Ectodermal cell (in vitro differentiated cells): ENCODE data around the gene LYRM4.

Source experiments
- H3K27ac ChIP-seq: 2 replicates; pipeline ENCODE4 v1.7.0; 2013; ENCODE audit warnings: mild to moderate bottlenecking, low read depth, low read length; ENCODE audit not compliant: insufficient read depth, poor library complexity, severe bottlenecking
- H3K27me3 ChIP-seq: 2 replicates; pipeline ENCODE4 v1.7.0; 2013; ENCODE audit warnings: mild to moderate bottlenecking, low read length; ENCODE audit not compliant: insufficient read depth, control insufficient read depth, poor library complexity, severe bottlenecking
- H3K36me3 ChIP-seq: one replicate; pipeline ENCODE4 v1.7.0; 2013; ENCODE audit warnings: low read length; ENCODE audit not compliant: control insufficient read depth, insufficient read depth
- H3K4me1 ChIP-seq: one replicate; pipeline ENCODE4 v1.7.0; 2013; ENCODE audit warnings: low read length; ENCODE audit not compliant: control insufficient read depth, insufficient read depth
- H3K4me3 ChIP-seq: 2 replicates; pipeline ENCODE4 v1.7.0; 2013; ENCODE audit warnings: low read depth, low read length, control low read depth; ENCODE audit not compliant: insufficient read depth
- H3K9me3 ChIP-seq: 2 replicates; pipeline ENCODE4 v1.7.0; 2013; ENCODE audit warnings: mild to moderate bottlenecking, low read length, moderate library complexity; ENCODE audit not compliant: control insufficient read depth
- WGBS, 2 experiments: methylation state at CpG; one replicate each; pipeline ENCODE4 v1.1.7; 2013; ENCODE audit warnings: missing lambda C conversion rate in 2 of 2; 5-methylcytosine and 5-hydroxymethylcytosine counted together

The LYRM4 gene

DNA sequence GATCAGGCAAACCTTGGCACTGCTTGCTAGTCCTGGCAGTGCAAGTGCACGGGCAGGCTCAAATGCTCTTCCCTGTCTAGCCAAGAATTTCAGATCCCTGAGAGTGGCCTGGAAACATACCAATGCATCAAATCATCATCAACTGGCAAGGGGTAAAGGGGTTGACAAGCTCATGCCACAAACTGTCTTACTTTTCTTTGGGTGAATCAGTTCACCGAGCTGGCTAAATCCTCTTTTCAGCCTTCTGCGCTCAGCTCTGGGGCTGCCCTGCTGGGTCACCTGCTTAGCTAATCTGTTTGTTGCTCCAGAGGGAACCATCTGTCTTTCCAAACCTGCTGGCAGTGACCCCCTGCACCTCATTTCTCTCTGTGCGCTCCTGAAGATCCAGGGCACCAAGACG, 59.5 kb downstream of the LYRM4 start:
- 73 to 77% methylated on average over 5 of the region's 5 CpGs for WGBS, 2 experiments
- no peaks in the 10 kb centered on the region for H3K27me3 ChIP-seq
- H3K36me3 ChIP-seq = no peaks in the 10 kb centered on the region
- H3K4me3 ChIP-seq = no peak overlapping the region
- H3K9me3 ChIP-seq = no peaks in the 10 kb centered on the region
- peaks cover 19% of the 10 kb centered on the region for H3K4me1 ChIP-seq
- no peak overlapping the region for H3K27ac ChIP-seq

- no peaks in the 10 kb centered on the region for H3K27me3 ChIP-seq
- no peak overlapping the region for H3K4me3 ChIP-seq
- no peak overlapping the region for H3K27ac ChIP-seq
- peaks cover 6% of the 10 kb centered on the region for H3K4me1 ChIP-seq
- no peaks in the 10 kb centered on the region for H3K36me3 ChIP-seq
- H3K9me3 ChIP-seq = no peaks in the 10 kb centered on the region
These were observed 61.0 kb downstream of the LYRM4 start for GRCh38 chr6:5199702-5200101.

DNA sequence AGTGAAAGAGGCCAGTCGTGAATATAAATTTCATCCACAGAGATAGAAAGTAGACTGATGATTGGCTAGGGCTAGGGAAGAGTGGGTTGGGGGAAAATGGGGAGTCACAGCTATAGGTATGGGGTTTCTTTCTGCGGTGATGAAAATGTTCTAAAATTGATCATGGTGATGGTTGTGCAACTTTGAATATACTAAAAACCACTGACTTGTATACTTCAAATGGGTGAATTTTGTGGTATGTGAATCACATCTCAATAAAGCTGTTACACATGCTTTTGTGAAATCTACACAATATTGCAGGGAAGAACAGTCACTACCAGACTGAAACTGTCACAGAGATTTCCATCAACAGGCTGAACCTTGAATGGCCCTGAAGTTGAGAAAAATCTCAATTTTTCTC, 61.5 kb downstream of the LYRM4 start:
- Histone ChIP-seq H3K36me3 (no peaks in the 10 kb centered on the region), H3K9me3 (no peaks in the 10 kb centered on the region), H3K27me3 (no peaks in the 10 kb centered on the region), H3K4me3 (no peak overlapping the region), H3K27ac (no peak overlapping the region), H3K4me1 (peaks cover 2% of the 10 kb centered on the region)
- 92 to 95% methylated on average over 2 of the region's 2 CpGs for WGBS, 2 experiments

DNA sequence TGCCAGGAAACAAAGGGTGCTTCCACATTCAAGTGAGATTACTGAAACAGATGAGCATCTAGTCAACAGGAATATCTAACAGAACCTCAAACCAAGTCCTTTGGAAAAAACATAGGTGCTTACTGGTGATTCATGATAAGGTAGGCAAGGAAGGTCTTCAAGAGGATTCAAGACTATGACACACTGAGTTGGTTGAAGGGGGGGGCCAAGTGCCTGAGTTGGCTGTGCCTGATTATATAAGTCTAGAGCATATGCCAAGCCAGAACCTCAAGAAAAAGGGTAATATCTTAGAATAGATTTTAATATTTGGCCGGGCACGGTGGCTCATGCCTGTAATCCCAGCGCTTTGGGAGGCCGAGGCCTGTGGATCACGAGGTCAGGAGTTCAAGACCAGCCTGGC, 63.7 kb downstream of the LYRM4 start:
- Histone ChIP-seq H3K27me3 (no peaks in the 10 kb centered on the region), H3K4me1 (peaks cover 4% of the 10 kb centered on the region), H3K36me3 (no peaks in the 10 kb centered on the region), H3K27ac (no peak overlapping the region), H3K9me3 (no peaks in the 10 kb centered on the region), H3K4me3 (no peak overlapping the region)
- 94 to 97% methylated on average over 5 of the region's 5 CpGs for WGBS, 2 experiments

GRCh38 chr6:5192135-5192794, 68.5 kb downstream of the LYRM4 start:
- Histone ChIP-seq H3K36me3 (no peaks in the 10 kb centered on the region), H3K27ac (no peak overlapping the region), H3K4me1 (peaks cover 4% of the 10 kb centered on the region), H3K27me3 (no peaks in the 10 kb centered on the region), H3K4me3 (no peak overlapping the region), H3K9me3 (no peaks in the 10 kb centered on the region)
- WGBS, 2 experiments = 78 to 83% methylated on average over 11 of the region's 11 CpGs

DNA sequence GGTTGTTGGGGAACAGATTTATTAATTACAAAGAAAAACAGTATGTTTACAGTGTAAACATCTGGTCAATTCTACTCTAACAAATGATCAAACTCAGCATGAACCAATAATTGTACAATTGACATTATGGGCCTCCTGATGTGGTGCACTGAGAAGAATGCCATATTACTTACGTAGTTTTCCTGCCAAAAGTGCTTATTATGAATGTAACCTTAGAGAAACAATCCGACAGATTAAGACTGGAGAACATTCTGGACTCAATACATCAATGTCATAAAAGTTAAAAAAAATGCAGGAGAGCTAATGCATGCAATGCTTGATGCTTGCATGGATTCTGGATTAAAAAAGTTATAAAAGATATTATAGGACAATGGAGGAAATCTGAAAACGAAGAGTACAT, 69.0 kb downstream of the LYRM4 start:
- Histone ChIP-seq H3K4me3 (no peak overlapping the region), H3K4me1 (peaks cover 4% of the 10 kb centered on the region), H3K9me3 (no peaks in the 10 kb centered on the region), H3K27ac (no peak overlapping the region), H3K27me3 (no peaks in the 10 kb centered on the region), H3K36me3 (no peaks in the 10 kb centered on the region)
- 94 to 97% methylated on average over 3 of the region's 3 CpGs for WGBS, 2 experiments

GRCh38 chr6:5191222-5191621, 69.5 kb downstream of the LYRM4 start:
- H3K27me3 ChIP-seq = no peaks in the 10 kb centered on the region
- no peaks in the 10 kb centered on the region for H3K9me3 ChIP-seq
- no peak overlapping the region for H3K27ac ChIP-seq
- H3K36me3 ChIP-seq = no peaks in the 10 kb centered on the region
- peaks cover 4% of the 10 kb centered on the region for H3K4me1 ChIP-seq
- WGBS, 2 experiments = 94 to 95% methylated on average over 5 to 6 of the region's 6 CpGs
- no peak overlapping the region for H3K4me3 ChIP-seq

DNA sequence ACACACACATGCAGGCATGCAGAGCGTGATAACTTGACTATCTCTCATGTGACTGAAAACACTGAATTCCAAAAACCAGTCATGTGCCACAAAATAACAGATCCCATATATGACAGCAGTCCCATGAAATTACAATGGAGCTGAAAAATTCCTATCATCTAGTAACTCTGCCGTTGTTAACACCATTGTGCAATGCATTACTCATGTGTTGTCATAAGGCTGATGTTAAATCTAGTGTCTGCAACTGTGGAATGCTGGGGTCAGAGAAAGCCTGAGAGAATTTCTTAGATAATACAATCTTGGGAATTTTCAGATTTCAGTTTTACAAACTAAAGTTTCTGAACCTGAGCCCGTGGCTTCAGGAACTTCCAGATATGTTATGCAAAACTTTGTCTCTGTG, 70.2 kb downstream of the LYRM4 start:
- H3K36me3 ChIP-seq = no peaks in the 10 kb centered on the region
- H3K27me3 ChIP-seq = no peaks in the 10 kb centered on the region
- peaks cover 4% of the 10 kb centered on the region for H3K4me1 ChIP-seq
- 95 to 98% methylated on average over 3 of the region's 3 CpGs for WGBS, 2 experiments
- H3K9me3 ChIP-seq = no peaks in the 10 kb centered on the region
- H3K27ac ChIP-seq = no peak overlapping the region
- no peak overlapping the region for H3K4me3 ChIP-seq

GRCh38 chr6:5188646-5189045, 72.1 kb downstream of the LYRM4 start:
- no peaks in the 10 kb centered on the region for H3K36me3 ChIP-seq

DNA sequence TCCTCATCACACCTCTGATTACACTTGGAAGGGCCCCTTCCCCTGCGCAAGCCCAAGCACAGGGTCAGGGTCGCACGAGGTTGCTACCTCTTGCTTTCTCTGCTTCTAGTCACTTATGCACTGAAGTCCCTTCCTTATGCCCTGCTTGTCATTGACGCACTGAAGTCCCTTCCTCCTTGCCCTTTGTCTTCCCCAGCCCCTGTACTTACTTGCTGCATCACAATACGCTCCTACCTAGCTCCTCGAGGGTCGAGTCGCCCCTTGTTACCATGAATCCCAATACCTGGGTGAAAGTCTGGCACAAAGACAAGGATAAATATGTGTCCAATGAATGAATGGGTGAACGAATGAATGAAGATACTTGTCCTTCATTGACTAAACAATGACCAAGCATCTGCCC, 75.9 kb downstream of the LYRM4 start:
- peaks cover 4% of the 10 kb centered on the region for H3K4me1 ChIP-seq
- WGBS, 2 experiments = 81 to 85% methylated on average over 9 of the region's 9 CpGs
- H3K36me3 ChIP-seq = no peaks in the 10 kb centered on the region
- no peaks in the 10 kb centered on the region for H3K9me3 ChIP-seq
- no peaks in the 10 kb centered on the region for H3K27me3 ChIP-seq
- H3K27ac ChIP-seq = no peak overlapping the region
- H3K4me3 ChIP-seq = no peak overlapping the region

More at GRCh38 chr6:5188646-5189045, 72.1 kb downstream of the LYRM4 start:
- Histone ChIP-seq H3K4me1 (peaks cover 4% of the 10 kb centered on the region), H3K27ac (no peak overlapping the region), H3K27me3 (no peaks in the 10 kb centered on the region), H3K4me3 (no peak overlapping the region), H3K9me3 (no peaks in the 10 kb centered on the region)
- 96 to 97% methylated on average over 3 of the region's 3 CpGs for WGBS, 2 experiments

- no peaks in the 10 kb centered on the region for H3K27me3 ChIP-seq
- H3K4me1 ChIP-seq = peaks cover 4% of the 10 kb centered on the region
- H3K9me3 ChIP-seq = no peaks in the 10 kb centered on the region
- no peaks in the 10 kb centered on the region for H3K36me3 ChIP-seq
- no peak overlapping the region for H3K27ac ChIP-seq
- 100% methylated on average over 2 of the region's 2 CpGs; no CpG with 5 or more reads in 1 of the 2 experiments for WGBS, 2 experiments
- H3K4me3 ChIP-seq = no peak overlapping the region
These were observed 76.5 kb downstream of the LYRM4 start for GRCh38 chr6:5184218-5184617.
